BLaER1 treated with 17β-estradiol and CSF1 and Interleukin-3, amounts not matched to agents 10 nM and 100 nM (cell line): ENCODE measurements around the gene GYPC.

Experiments
- H3K27ac ChIP-seq, 11 experiments: shearing (Covaris generic); formaldehyde crosslinking; 2 replicates each; pipeline ENCODE4 v1.8.1; 2022
- H3K27me3 ChIP-seq, 11 experiments: shearing (Covaris generic); formaldehyde crosslinking; 2 replicates each; pipeline ENCODE4 v1.8.1; 2022
- H3K36me3 ChIP-seq, 11 experiments: shearing (Covaris generic); formaldehyde crosslinking; 2 replicates each; pipeline ENCODE4 v1.8.1; 2022
- H3K4me1 ChIP-seq, 10 experiments: shearing (Covaris generic); formaldehyde crosslinking; 2 replicates each; pipeline ENCODE4 v1.8.1; 2022
- H3K4me2 ChIP-seq, 11 experiments: shearing (Covaris generic); formaldehyde crosslinking; 2 replicates each; pipeline ENCODE4 v1.8.1; 2022
- H3K4me3 ChIP-seq, 10 experiments: shearing (Covaris generic); formaldehyde crosslinking; 2 replicates each; pipeline ENCODE4 v1.8.1; 2022
- H3K9ac ChIP-seq, 11 experiments: shearing (Covaris generic); formaldehyde crosslinking; 2 replicates each; pipeline ENCODE4 v1.8.1; 2022
- H3K9me3 ChIP-seq, 11 experiments: shearing (Covaris generic); formaldehyde crosslinking; replicated peaks in 1 of 11; 2 replicates each; pipeline ENCODE4 v1.8.1; 2022
- H4K20me1 ChIP-seq, 11 experiments: shearing (Covaris generic); formaldehyde crosslinking; 2 replicates each; pipeline ENCODE4 v1.8.1; 2022
- Cebpa-rat ChIP-seq, 11 experiments: shearing (Covaris generic); IDR thresholded peaks; 2 replicates each; pipeline ENCODE4 v1.8.1; 2022

Gene GYPC

DNA sequence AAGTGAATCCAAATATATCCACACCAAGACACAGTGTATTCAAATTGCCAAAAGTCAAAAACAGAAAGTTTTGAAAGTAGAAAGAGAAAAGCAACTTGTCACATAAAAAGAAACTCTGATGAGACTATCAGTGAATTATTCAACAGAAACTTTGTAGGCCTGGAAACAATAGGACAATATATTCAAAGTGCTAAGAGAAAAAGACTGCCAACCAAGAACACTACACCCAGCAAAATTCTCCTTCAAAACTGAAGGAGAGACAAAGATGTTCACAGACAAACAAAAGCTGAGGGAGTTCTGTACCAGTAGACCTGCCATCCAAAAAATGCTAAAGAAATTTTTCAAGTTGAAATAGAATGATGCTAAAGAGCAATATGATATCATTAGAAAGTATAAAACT, 69.6 kb downstream of the GYPC start:
- Histone ChIP-seq H3K27me3 (no peaks in the 10 kb centered on the region), H3K4me3 (no peak overlapping the region; a peak in 1 of 20 replicates), H4K20me1 (no peaks in the 10 kb centered on the region), H3K27ac (no peak overlapping the region), H3K9me3 (peaks cover 14 to 23% (median 18%) of the 10 kb centered on the region in 11 experiments), H3K4me2 (no peak overlapping the region), H3K36me3 (no peaks in the 10 kb centered on the region), H3K9ac (no peak overlapping the region), H3K4me1 (peaks cover 6 to 14% (median 9%) of the 10 kb centered on the region in 10 experiments)
- TF ChIP-seq Cebpa-rat (IDR thresholded peaks at IDR 0.05), result no peak

GRCh38 chr2:126729896-126730295, 73.9 kb downstream of the GYPC start:
- H3K4me2 ChIP-seq, result no peak overlapping the region
- no peaks in the 10 kb centered on the region for H3K36me3 ChIP-seq
- H3K4me3 ChIP-seq, result no peak overlapping the region
- H4K20me1 ChIP-seq, result no peaks in the 10 kb centered on the region
- TF ChIP-seq Cebpa-rat (IDR thresholded peaks at IDR 0.05), result no peak
- peaks cover 9 to 13% (median 9%) of the 10 kb centered on the region in 11 experiments for H3K9me3 ChIP-seq
- H3K27me3 ChIP-seq, result no peaks in the 10 kb centered on the region
- no peak overlapping the region for H3K9ac ChIP-seq
- H3K4me1 ChIP-seq, result no peaks in the 10 kb centered on the region; a peak in 1 of 20 replicates
- H3K27ac ChIP-seq, result no peak overlapping the region

- Histone ChIP-seq H3K27ac (no peak overlapping the region), H3K9me3 (peaks cover 1 to 5% (median 2%) of the 10 kb centered on the region in 11 experiments; a peak in 21 of 22 replicates), H3K4me1 (no peaks in the 10 kb centered on the region; a peak in 1 of 20 replicates), H3K4me3 (no peak overlapping the region), H4K20me1 (no peaks in the 10 kb centered on the region), H3K4me2 (no peak overlapping the region), H3K36me3 (no peaks in the 10 kb centered on the region), H3K27me3 (no peaks in the 10 kb centered on the region), H3K9ac (no peak overlapping the region)
- TF ChIP-seq Cebpa-rat (IDR thresholded peaks at IDR 0.05), result no peak
These were observed 74.7 kb downstream of the GYPC start for GRCh38 chr2:126730655-126731054.

DNA sequence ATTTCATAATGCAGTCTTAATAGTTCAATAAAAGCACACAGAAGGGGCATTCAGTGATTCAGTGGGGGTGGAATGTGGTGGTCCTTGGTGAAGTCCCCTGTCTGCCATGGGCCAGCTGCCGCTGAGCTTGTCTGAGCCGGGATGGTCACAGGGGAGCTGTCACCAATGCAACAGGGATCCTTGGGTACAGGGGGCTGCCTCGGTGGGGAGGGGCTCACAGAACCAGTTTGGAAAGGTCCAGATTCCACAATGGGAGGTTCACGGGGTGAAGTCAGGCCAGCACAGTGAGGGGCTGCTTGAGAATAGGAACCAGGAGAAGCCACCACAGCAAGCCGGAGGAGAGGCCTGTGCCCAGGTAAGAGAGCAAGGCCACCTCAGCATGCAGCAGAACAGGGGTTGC, 75.4 kb downstream of the GYPC start:
- TF ChIP-seq Cebpa-rat (IDR thresholded peaks at IDR 0.05), result no peak
- Histone ChIP-seq H3K4me1 (peaks cover 0 to 4% (median 0%) of the 10 kb centered on the region in 10 experiments; a peak in 2 of 20 replicates), H3K27me3 (no peaks in the 10 kb centered on the region), H3K27ac (no peak overlapping the region), H3K36me3 (no peaks in the 10 kb centered on the region), H4K20me1 (no peaks in the 10 kb centered on the region), H3K9me3 (no peaks in the 10 kb centered on the region), H3K4me2 (no peak overlapping the region), H3K9ac (no peak overlapping the region), H3K4me3 (no peak overlapping the region)

DNA sequence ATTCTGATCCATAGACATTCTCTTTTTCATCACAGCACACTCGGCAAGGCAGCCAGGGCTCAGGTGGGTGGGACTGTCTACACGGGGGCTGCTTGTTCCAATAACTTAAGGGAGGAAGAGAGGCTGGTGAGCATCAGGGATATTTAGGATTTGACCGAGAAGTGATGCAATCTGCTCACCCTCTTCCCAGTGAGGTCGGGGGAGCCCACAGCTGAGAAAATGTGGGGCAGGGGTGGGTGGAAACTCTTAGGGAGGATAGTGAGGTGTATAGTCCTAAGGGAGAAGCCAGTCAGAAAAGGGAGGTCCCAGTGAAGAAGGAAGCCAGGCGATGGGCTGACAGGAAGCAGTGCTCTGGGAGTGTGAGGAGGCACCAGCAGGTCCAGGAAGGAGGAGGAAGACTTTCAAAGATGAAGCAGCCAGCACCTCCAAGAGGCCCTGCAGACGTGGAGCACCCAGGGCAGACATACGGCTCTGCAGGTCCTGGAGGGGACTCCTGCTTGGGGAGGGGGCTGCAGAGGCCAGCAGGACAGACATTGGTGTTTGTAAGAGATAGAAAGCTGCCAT, 76.8 kb downstream of the GYPC start:
- no peak overlapping the region for H3K9ac ChIP-seq
- H3K4me3 ChIP-seq, result no peak overlapping the region
- H4K20me1 ChIP-seq, result no peaks in the 10 kb centered on the region
- TF ChIP-seq Cebpa-rat (IDR thresholded peaks at IDR 0.05), result no peak
- H3K4me2 ChIP-seq, result no peak overlapping the region
- no peaks in the 10 kb centered on the region for H3K36me3 ChIP-seq
- peaks cover 0 to 6% (median 0%) of the 10 kb centered on the region in 10 experiments; a peak in 1 of 20 replicates for H3K4me1 ChIP-seq
- no peaks in the 10 kb centered on the region for H3K27me3 ChIP-seq
- H3K27ac ChIP-seq, result no peak overlapping the region
- H3K9me3 ChIP-seq, result no peaks in the 10 kb centered on the region

- no peaks in the 10 kb centered on the region for H3K9me3 ChIP-seq
- H4K20me1 ChIP-seq, result no peaks in the 10 kb centered on the region
- no peak overlapping the region for H3K9ac ChIP-seq
- H3K27me3 ChIP-seq, result no peaks in the 10 kb centered on the region
- no peak for TF ChIP-seq Cebpa-rat (IDR thresholded peaks at IDR 0.05)
- H3K4me3 ChIP-seq, result no peak overlapping the region
- H3K27ac ChIP-seq, result no peak overlapping the region
- H3K4me1 ChIP-seq, result peaks cover 0 to 6% (median 0%) of the 10 kb centered on the region in 10 experiments; a peak in 1 of 20 replicates
- no peak overlapping the region for H3K4me2 ChIP-seq
- H3K36me3 ChIP-seq, result no peaks in the 10 kb centered on the region
These were observed 77.8 kb downstream of the GYPC start for GRCh38 chr2:126733795-126734194.

DNA sequence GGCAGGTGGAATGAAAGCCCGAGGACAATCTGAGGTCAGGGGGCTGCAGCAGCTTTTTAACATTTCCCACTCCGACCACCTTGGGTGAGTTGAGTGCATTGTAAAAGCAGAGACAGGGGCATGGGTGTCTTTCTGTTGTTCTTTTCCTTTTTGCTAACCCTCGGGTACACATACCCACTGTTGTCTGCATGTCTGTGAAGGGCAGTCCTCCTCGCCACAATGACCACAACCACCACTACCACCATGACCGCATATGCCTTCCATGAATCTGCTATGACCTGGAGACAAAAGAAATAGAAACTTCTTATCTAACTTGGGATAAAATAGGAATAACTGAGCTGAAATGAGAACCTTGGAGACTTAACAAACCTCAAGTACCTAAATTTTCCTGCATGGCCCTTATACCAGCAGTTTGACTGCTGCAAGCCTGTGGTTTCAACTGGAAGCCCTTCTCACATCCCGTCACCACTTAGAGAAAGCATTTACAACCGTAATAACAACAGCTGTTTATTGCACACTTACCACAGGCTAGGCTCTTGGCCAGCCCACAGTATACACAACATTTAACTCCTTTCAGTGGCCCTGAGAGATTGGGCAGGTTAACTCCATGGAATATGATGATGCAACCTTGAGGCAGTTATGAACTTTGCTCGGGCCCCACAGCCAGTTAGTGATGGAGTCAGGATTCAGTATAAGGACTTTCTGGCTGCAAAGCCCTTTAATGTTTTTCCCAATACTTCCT, 80.3 kb downstream of the GYPC start:
- no peaks in the 10 kb centered on the region for H3K9me3 ChIP-seq
- H3K27me3 ChIP-seq, result no peaks in the 10 kb centered on the region
- no peak overlapping the region for H3K4me2 ChIP-seq

DNA sequence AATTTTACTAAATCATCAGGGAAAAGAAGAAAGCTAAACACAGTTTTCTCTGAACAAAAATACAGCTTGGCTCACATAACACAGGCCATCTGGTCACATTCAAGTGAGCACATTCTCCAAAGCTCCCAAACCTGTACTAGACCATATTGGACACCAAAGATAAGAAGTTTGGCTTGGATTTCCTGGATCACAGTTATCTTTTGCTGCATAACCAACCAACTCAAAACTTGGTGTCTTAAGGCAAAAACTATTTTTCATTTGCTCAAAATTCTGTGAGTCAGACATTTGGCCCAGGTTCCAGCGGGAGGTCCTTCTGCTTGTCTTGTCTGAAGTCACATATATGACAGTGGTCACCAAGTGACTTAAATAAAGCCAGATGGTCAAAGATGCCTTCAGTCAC, 83.2 kb downstream of the GYPC start:
- peaks cover 0 to 11% (median 0%) of the 10 kb centered on the region in 11 experiments; a peak in 6 of 22 replicates for H3K9me3 ChIP-seq
- no peak overlapping the region for H3K4me3 ChIP-seq
- no peaks in the 10 kb centered on the region for H3K36me3 ChIP-seq
- no peak overlapping the region for H3K4me2 ChIP-seq
- no peaks in the 10 kb centered on the region for H4K20me1 ChIP-seq
- H3K9ac ChIP-seq, result no peak overlapping the region
- no peak for TF ChIP-seq Cebpa-rat (IDR thresholded peaks at IDR 0.05)
- H3K4me1 ChIP-seq, result peaks cover 0 to 6% (median 0%) of the 10 kb centered on the region in 10 experiments; a peak in 1 of 20 replicates
- H3K27me3 ChIP-seq, result no peaks in the 10 kb centered on the region
- H3K27ac ChIP-seq, result no peak overlapping the region

More for the DNA sequence above, 80.3 kb downstream of the GYPC start:
- H3K9ac ChIP-seq, result no peak overlapping the region
- no peaks in the 10 kb centered on the region for H3K36me3 ChIP-seq
- no peak overlapping the region for H3K27ac ChIP-seq
- H3K4me1 ChIP-seq, result peaks cover 0 to 6% (median 0%) of the 10 kb centered on the region in 10 experiments; a peak in 1 of 20 replicates
- no peaks in the 10 kb centered on the region for H4K20me1 ChIP-seq
- H3K4me3 ChIP-seq, result no peak overlapping the region
- TF ChIP-seq Cebpa-rat (IDR thresholded peaks at IDR 0.05), result no peak

- H3K4me2 ChIP-seq, result no peak overlapping the region
- H3K4me1 ChIP-seq, result no peaks in the 10 kb centered on the region
- H3K4me3 ChIP-seq, result no peak overlapping the region
- H3K9ac ChIP-seq, result no peak overlapping the region
- TF ChIP-seq Cebpa-rat (IDR thresholded peaks at IDR 0.05), result no peak
- H4K20me1 ChIP-seq, result no peaks in the 10 kb centered on the region
- no peak overlapping the region for H3K27ac ChIP-seq
- H3K36me3 ChIP-seq, result no peaks in the 10 kb centered on the region
- H3K27me3 ChIP-seq, result no peaks in the 10 kb centered on the region
- H3K9me3 ChIP-seq, result peaks cover 0 to 11% (median 0%) of the 10 kb centered on the region in 11 experiments; a peak in 6 of 22 replicates
These were observed 88.7 kb downstream of the GYPC start for GRCh38 chr2:126744640-126745039.
